ENCODE measurements around the gene PDIA2.
"Not testable (repeated sequence)": the region's sequence is repeated elsewhere in the genome, so short reads cannot be mapped to it uniquely, and the experiment has no call there.

Gene PDIA2

GRCh38 chr16:262121-262745, 20.7 kb upstream of the PDIA2 start:
- no peak for DNase-seq (ENCODE audit: low read depth, low spot score)
- H3K4me3 ChIP-seq (ENCODE audit: low read length) = no peak overlapping the region

DNA sequence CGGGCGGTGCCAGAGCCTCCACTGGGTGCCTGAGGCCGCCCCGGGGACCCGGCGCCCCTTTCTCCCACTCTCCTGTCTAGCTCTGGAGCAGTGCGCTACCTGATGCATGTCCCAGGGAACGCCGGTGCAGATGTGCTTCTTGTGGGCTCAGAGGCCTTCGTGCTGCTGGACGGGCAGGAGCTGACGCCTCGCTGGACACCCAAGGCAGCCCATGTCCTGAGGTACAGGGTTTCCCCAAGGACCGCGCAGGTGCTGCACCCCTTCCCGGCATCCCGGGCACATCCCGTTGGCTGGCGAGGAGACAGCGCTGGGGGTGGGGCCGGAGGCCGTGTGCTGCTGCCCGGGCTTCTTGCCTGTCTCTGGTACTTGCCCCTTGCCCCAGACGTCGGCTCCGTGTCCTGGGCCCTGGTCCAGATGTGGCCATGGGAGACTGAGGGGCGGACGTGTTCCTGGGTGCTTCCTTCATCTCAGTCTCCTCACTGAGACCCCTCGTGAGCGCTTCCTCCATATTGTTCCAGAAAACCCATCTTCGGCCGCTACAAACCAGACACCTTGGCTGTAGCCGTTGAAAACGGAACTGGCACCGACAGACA, 19.7 kb upstream of the PDIA2 start:
- no peak overlapping the region for H3K4me3 ChIP-seq (ENCODE audit: low read length)
- no peak for DNase-seq (ENCODE audit: low read depth, low spot score)

- DNase-seq (ENCODE audit: low read depth, low spot score) = no peak
Measured at GRCh38 chr16:263944-264343, 19.0 kb upstream of the PDIA2 start.

GRCh38 chr16:264440-264951, 18.5 kb upstream of the PDIA2 start:
- DNase-seq (ENCODE audit: low read depth, low spot score) = no peak
- no peak overlapping the region for H3K4me3 ChIP-seq (ENCODE audit: low read length)

More at GRCh38 chr16:263944-264343, 19.0 kb upstream of the PDIA2 start:
- no peak overlapping the region for H3K4me3 ChIP-seq (ENCODE audit: low read length)

GRCh38 chr16:265002-265529, 17.9 kb upstream of the PDIA2 start:
- no peak overlapping the region for H3K4me3 ChIP-seq (ENCODE audit: low read length)
- DNase-seq (ENCODE audit: low read depth, low spot score) = no peak

GRCh38 chr16:265711-266110, 17.3 kb upstream of the PDIA2 start:
- no peak overlapping the region for H3K4me3 ChIP-seq (ENCODE audit: low read length)
- DNase-seq (ENCODE audit: low read depth, low spot score) = no peak

DNA sequence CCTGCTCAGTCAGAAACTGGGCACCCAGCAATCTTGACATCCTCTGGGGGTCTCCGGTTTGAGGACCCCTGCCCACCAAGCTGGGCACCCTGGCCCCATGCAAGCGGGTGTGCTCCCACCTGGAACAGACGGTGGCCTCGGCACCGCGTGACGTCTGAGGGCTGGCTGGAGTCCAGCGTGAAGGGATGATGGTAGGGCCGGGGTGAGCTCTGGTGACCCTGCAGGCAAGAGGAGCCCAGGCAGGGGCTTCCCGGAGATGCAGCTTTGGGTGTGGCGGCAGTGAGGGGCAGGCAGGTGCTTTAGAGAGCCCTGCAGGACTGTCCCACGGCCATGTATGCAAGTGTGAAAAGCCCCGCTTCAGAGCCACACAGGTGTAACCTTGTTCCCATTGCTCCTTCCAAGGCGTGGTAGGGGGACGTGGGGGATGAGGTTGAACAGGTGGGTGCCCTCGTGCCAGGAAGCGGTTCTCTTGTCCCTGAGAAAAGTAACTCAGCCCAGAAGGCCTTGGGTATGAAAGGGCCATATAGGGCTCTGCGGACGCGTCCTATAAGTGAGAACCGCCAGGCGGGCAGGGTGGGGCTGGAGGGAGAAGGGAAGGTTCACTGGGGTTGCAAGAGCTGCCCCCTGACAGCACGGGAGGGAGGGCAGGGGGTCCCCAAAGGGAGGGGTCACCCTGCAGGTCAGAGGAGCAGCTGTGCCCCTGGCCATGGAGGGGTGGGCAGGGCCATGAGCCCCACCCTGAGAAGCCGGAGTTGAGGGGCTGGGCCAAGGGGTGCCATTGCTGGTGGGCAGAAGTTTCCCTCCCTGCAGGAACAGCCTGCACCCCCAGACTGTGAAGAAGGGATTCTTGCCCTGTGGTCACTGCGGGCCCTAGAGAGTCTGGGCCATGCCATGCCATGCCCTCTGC, 16.5 kb upstream of the PDIA2 start:
- no peak for DNase-seq (ENCODE audit: low read depth, low spot score)

GRCh38 chr16:267562-267961, 15.4 kb upstream of the PDIA2 start:
- not testable (repeated sequence) for H3K4me3 ChIP-seq (ENCODE audit: low read length); DNase-seq (ENCODE audit: low read depth, low spot score)

More for the DNA sequence above, 16.5 kb upstream of the PDIA2 start:
- no peak overlapping the region for H3K4me3 ChIP-seq (ENCODE audit: low read length)

DNA sequence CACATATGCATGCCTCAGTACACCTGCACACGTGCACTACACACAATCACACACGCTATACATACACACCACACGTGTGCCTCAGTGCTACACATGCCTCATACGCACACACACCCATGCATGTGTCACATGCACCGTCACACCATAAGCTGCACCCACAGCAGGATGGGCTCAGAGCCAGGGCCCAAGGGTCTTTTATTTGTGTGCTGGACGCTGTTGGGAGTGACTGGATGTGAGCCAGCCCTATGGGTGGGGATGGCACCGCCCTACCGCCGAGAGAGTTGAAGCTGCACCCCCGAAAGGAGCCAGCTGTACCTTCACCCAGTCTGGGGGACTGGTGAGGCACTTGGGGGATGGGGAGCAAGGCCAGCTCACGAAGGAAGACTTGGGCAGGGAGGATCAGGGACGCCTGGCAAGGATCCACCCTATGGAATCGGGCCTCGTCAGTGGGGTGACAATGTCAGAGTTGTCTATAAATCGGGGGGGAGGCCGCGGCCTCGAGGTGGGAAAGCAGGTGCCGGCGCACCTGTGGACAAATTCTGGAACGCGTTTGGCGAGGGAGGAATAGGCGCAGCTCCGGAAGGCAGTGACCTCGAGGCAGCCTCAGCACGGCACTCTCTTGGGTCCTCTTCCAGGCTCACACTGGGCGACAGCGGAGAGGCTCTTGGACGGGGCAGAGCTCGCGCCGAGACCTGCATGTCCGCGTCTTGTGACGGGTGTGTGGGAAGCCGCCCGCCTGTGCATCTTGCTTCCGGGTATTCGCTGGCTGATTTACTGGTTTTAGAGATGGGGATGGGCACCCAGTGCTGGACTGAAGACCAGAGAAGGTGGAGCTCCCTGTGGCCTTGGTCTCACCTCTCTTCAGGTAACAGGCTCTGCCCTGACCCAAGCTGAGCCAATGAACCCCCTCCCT, 14.6 kb upstream of the PDIA2 start:
- no peak for DNase-seq (ENCODE audit: low read depth, low spot score)
- no peak overlapping the region for H3K4me3 ChIP-seq (ENCODE audit: low read length)

GRCh38 chr16:269061-269796, 13.7 kb upstream of the PDIA2 start:
- no peak overlapping the region for H3K4me3 ChIP-seq (ENCODE audit: low read length)
- no peak for DNase-seq (ENCODE audit: low read depth, low spot score)

DNA sequence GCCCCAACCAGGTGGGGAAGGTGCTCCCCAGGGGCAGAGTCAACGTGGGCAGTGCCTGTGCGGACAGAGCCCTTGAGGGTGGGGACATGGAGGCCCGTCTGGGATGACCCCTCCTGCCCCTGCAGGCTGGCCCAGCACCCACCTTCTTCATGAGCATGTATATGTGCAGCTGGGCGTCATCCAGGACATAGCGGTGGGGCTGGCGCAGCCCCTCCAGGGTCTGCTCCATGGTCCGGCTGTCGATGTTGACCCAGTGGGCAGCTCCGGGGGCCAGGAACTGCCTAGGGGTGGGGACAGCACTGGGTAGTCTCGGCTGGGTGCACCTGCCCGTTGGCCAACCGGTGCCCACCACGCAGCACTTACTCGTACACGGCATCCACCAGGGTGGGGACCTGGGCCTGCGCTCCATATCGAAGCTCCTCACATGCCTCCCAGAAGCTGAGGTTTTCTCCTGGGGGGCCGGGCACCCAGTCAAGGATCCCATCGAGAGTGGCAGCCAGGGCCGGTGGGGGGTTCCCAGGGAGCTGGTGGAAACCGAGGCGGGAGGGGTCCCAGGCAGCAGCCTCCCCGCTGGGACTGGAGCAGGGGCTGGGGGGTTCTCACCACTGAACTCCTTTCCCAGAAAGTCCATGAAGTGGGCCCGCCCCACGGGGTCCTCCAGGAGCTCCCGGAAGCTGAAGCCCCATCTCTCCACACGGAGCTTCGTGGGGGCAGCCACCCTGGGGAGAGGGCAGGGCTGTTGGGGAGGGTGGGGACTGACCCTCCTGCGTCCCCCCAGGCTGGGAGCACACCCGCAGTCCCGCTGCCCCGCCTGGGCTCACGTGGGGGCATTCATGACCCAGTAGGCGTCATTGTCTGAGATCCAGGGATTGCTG, 12.3 kb upstream of the PDIA2 start:
- DNase-seq (ENCODE audit: low read depth, low spot score) = no peak
- no peak overlapping the region for H3K4me3 ChIP-seq (ENCODE audit: low read length)

DNA sequence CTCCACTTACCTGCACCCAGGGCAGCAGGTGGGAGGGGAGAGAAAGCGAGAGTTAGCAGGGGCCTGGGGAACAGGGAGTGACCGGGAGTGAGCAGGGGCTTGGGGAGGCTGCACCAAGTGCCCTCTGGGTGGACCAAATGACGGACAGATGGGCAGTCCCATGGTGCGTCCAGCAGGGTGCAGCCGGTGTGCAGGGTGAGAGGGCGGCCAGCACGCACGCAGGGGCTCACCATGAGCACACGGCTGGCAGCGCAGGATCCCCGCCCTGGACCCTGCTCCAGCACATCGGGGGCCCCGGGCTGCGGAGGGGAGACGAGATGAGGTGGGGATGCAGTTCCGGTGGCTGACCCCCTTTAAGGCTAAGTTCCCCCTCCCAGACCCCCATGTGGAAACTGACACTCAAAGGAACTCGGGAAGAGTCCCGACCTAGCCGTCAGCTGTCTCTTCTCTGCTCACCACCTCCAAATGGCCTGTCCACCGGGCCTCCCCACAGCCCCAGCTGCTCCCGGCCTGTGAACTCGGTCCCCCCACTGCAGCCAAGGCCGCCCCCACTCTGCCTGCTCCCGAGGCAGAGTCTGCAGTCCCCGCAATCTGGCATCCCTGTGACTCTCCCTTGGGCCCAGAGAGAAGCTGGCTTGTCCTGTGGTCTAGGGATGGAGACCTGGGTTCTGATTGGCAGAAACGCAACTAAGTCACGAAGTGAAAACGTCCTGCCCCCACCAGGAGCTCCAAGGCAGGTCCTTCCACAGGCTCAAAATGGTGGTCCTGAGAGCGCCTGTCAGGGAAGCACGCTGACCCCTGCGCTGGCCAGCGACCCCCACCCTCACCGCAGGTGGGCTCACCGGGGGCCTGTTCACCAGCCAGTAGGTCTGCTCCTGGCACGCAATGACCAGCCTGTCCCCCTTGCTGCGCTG, 10.1 kb upstream of the PDIA2 start:
- no peak for DNase-seq (ENCODE audit: low read depth, low spot score)
- no peak overlapping the region for H3K4me3 ChIP-seq (ENCODE audit: low read length)

GRCh38 chr16:273547-274421, 9.2 kb upstream of the PDIA2 start:
- no peak for DNase-seq (ENCODE audit: low read depth, low spot score)
- no peak overlapping the region for H3K4me3 ChIP-seq (ENCODE audit: low read length)

- no peak overlapping the region for H3K4me3 ChIP-seq (ENCODE audit: low read length)
- DNase-seq (ENCODE audit: low read depth, low spot score) = no peak
Measured at GRCh38 chr16:275041-275641, 7.8 kb upstream of the PDIA2 start.

DNA sequence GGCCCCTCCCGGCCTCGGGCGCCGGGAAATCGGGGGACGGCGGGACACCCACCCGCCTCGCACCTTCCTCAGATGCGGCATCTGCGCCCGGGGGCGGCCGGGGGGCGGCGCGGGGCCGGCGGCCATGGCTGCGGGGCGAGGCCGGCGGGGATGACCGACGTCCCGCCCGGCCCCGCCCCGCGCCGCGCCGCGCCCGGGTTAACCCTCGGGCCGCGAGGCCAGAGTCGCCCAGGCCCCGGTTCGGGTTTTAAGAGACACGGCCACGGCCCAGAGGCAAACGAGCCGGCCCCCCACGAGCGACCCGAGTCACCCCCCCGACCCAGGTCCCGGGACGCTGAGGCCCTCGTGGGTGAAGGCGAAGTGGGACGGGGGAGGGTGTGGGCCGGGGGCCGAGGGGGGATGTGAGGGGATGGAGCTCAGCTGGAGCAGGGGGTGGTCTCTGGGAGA, 7.2 kb upstream of the PDIA2 start, which contains the start of gene RGS11:
TSS of gene RGS11 (minus strand) at position 159 of the 447 bp plus-strand sequence. CDS start at position 126, 33 bp downstream.
- DNase-seq (ENCODE audit: low read depth, low spot score) = no peak
- H3K4me3 ChIP-seq (ENCODE audit: low read length) = no peak within 1 kb of the TSS

Data from Jurkat, Clone E6-1 (cell line).